Measurements from ENCODE around the gene HTATIP2.
"Not testable (repeated sequence)": the region's sequence is repeated elsewhere in the genome, so short reads cannot be mapped to it uniquely, and the experiment has no call there.

HTATIP2 gene

GRCh38 chr11:20363500-20364340 lies at the start of gene HTATIP2:
HTATIP2 (plus strand) TSS chr11:20363714; CDS start chr11:20364238, 524 bp downstream.
- DNase-seq (ENCODE audit: low spot score) (no peak), FAIRE-seq (no peak)

- DNase-seq (ENCODE audit: low spot score) (no peak), FAIRE-seq (no peak)
Observed at GRCh38 chr11:20315800-20316199, 47.7 kb upstream of the HTATIP2 start.

- no peak for FAIRE-seq
- DNase-seq (ENCODE audit: low spot score) = no peak
Observed at GRCh38 chr11:20321177-20321576, 42.3 kb upstream of the HTATIP2 start.

- no peak for FAIRE-seq
- no peak for DNase-seq (ENCODE audit: low spot score)
Observed at GRCh38 chr11:20327377-20327935, 36.1 kb upstream of the HTATIP2 start.

- FAIRE-seq = no peak
- no peak for DNase-seq (ENCODE audit: low spot score)
Observed at GRCh38 chr11:20336056-20336455, 27.5 kb upstream of the HTATIP2 start.

- no peak for DNase-seq (ENCODE audit: low spot score)
- FAIRE-seq = no peak
Observed at GRCh38 chr11:20337526-20338154, 25.9 kb upstream of the HTATIP2 start.

- DNase-seq (ENCODE audit: low spot score) = no peak
- no peak for FAIRE-seq
Observed at GRCh38 chr11:20342347-20343141, 21.0 kb upstream of the HTATIP2 start.

- DNase-seq (ENCODE audit: low spot score) = no peak
- FAIRE-seq = no peak
Observed at GRCh38 chr11:20351136-20351535, 12.4 kb upstream of the HTATIP2 start.

- DNase-seq (ENCODE audit: low spot score) (no peak), FAIRE-seq (no peak)
Observed at GRCh38 chr11:20351751-20352262, 11.7 kb upstream of the HTATIP2 start.

GRCh38 chr11:20353829-20354434 lies 9.6 kb upstream of the HTATIP2 start:
- FAIRE-seq (peak; percentile 32), DNase-seq (ENCODE audit: low spot score) (no peak)

- DNase-seq (ENCODE audit: low spot score) (no peak), FAIRE-seq (no peak)
Observed at GRCh38 chr11:20355221-20356219, 8.0 kb upstream of the HTATIP2 start.

- DNase-seq (ENCODE audit: low spot score) (no peak), FAIRE-seq (no peak)
Observed at GRCh38 chr11:20357150-20357549, 6.4 kb upstream of the HTATIP2 start.

- FAIRE-seq (no peak), DNase-seq (ENCODE audit: low spot score) (peak; percentile 58)
Observed at GRCh38 chr11:20360650-20361049, 2.9 kb upstream of the HTATIP2 start.

GRCh38 chr11:20362481-20362880 lies 1.0 kb upstream of the HTATIP2 start:
- no peak for DNase-seq (ENCODE audit: low spot score)
- no peak for FAIRE-seq

- no peak for DNase-seq (ENCODE audit: low spot score)
- FAIRE-seq = no peak
Observed at GRCh38 chr11:20363149-20363499, 390 bp upstream of the HTATIP2 start.

GRCh38 chr11:20364341-20364792 lies 853 bp downstream of the HTATIP2 start:
- no peak for FAIRE-seq
- no peak for DNase-seq (ENCODE audit: low spot score)

GRCh38 chr11:20365465-20365864 lies 2.0 kb downstream of the HTATIP2 start:
- not testable (repeated sequence) for FAIRE-seq; DNase-seq (ENCODE audit: low spot score)

GRCh38 chr11:20367313-20367948 lies 3.9 kb downstream of the HTATIP2 start:
- peak; percentile 95 for FAIRE-seq

GRCh38 chr11:20368438-20368837 lies 4.9 kb downstream of the HTATIP2 start:
- DNase-seq (ENCODE audit: low spot score) = no peak
- no peak for FAIRE-seq

More at GRCh38 chr11:20367313-20367948, 3.9 kb downstream of the HTATIP2 start:
- DNase-seq (ENCODE audit: low spot score) = peak; percentile 71

All from RCC 7860 (cell line).